Hepatocyte (in vitro differentiated cells): ENCODE data around the gene TSPAN9.

Source experiments
- CTCF ChIP-seq: fragments of 200-600 bp; sonication (generic); IDR thresholded peaks from 2 replicates; pipeline ENCODE4 v1.5.1; 2016; ENCODE audit warnings: antibody characterized with exemption, mild to moderate bottlenecking; ENCODE audit not compliant: poor library complexity
- EZH2 ChIP-seq: fragments of 200-600 bp; sonication (generic); IDR thresholded peaks from 2 replicates; pipeline ENCODE4 v1.6.1; 2016; ENCODE audit warnings: antibody characterized with exemption, mild to moderate bottlenecking, borderline replicate concordance
- EZH2phosphoT487 ChIP-seq: fragments of 200-600 bp; sonication (generic); IDR thresholded peaks from one replicate; pipeline ENCODE4 v1.6.1; 2018; ENCODE audit warnings: antibody characterized with exemption, mild to moderate bottlenecking, low read depth, moderate library complexity; ENCODE audit not compliant: unreplicated experiment, severe bottlenecking

- TF ChIP-seq CTCF: no peak
- no peak for TF ChIP-seq EZH2
- TF ChIP-seq EZH2phosphoT487: no peak
These were observed 201.7 kb downstream of the TSPAN9 start for GRCh38 chr12:3278681-3279414.
